ENCODE results near the gene NRXN3. TPM values are rescaled to one million over a fixed set of nuclear protein-coding genes. Genes with fewer than 3 reads are reported as not detected.

NRXN3 gene
- total and polyA plus RNA-seq, 2 experiments from 2014 or later: 1.0 to 1.8 TPM

DNA sequence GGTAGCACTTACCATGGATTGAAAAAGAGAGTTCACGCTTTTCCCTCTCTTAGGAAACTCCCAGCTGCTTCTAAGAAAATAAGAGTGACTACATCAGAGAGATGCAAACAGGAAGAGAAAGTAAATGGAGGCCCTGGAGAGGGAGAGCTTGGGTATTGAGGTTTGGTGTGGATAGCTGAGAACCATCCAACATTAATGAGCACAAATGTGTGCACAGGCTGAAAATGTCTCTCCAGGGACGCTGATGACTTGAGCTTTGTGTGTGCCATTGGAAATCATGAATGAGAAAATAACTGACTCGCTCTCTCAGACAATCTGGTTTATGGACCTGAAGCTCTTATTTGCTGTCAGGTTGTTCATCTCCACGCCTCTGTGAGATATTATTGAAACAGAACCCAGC, 318.8 kb downstream of the NRXN3 start:
- Histone ChIP-seq H3K9me2 (ENCODE audit: insufficient read depth) (no peaks in the 10 kb centered on the region), H2AFZ (no peak overlapping the region), H3K27me3 (ENCODE audit: insufficient read depth) (no peaks in the 10 kb centered on the region), H3K27ac (ENCODE audit: low read depth) (no peak overlapping the region), H3K4me1 (ENCODE audit: insufficient read depth) (peaks cover 4% of the 10 kb centered on the region; the same call in 1 of the 2 replicates), H3K79me2 (replicated peaks; ENCODE audit: insufficient read depth) (no peaks in the 10 kb centered on the region), H3K4me3 (no peak overlapping the region), H3K36me3 (ENCODE audit: insufficient read depth) (no peaks in the 10 kb centered on the region), H4K20me1 (replicated peaks; ENCODE audit: insufficient read depth) (no peaks in the 10 kb centered on the region), H3K4me2 (no peak overlapping the region), H3F3A (replicated peaks; ENCODE audit: low read depth) (no peaks in the 10 kb centered on the region)
- Mint-ChIP-seq H3K27ac (no peak overlapping the region), H3K27me3 (ENCODE audit: insufficient read depth, low read depth, poor library complexity) (peaks cover 6% of the 10 kb centered on the region), H3K9me3 (no peaks in the 10 kb centered on the region), H3K4me1 (peaks cover 31% of the 10 kb centered on the region), H3K36me3 (ENCODE audit: low read depth) (no peaks in the 10 kb centered on the region), H3K4me3 (no peak overlapping the region)
- no peak for ATAC-seq
- DNase-seq (ENCODE audit: low spot score): no peak
- TF ChIP-seq NANOG (IDR thresholded peaks at IDR 0.05; ENCODE audit: borderline replicate concordance) (no peak), EZH2 (IDR thresholded peaks at IDR 0.05; ENCODE audit: low read depth, unreplicated experiment) (no peak), EZH2phosphoT487 (IDR thresholded peaks at IDR 0.05; ENCODE audit: unreplicated experiment) (no peak), JUNB (IDR thresholded peaks at IDR 0.05; ENCODE audit: unreplicated experiment) (no peak), CREB1 (CRISPR knock-in tag; IDR thresholded peaks at IDR 0.05; ENCODE audit: low read depth) (no peak), ZNF114 (CRISPR knock-in tag; IDR thresholded peaks at IDR 0.05) (no peak), ZNF331 (CRISPR knock-in tag; IDR thresholded peaks at IDR 0.05; ENCODE audit: low read depth) (no peak), POLR2AphosphoS5 (IDR thresholded peaks at IDR 0.05; ENCODE audit: low read depth) (no peak), STAT1 (IDR thresholded peaks at IDR 0.05; ENCODE audit: unreplicated experiment) (no peak)
- TF ChIP-seq, protein P1, sequence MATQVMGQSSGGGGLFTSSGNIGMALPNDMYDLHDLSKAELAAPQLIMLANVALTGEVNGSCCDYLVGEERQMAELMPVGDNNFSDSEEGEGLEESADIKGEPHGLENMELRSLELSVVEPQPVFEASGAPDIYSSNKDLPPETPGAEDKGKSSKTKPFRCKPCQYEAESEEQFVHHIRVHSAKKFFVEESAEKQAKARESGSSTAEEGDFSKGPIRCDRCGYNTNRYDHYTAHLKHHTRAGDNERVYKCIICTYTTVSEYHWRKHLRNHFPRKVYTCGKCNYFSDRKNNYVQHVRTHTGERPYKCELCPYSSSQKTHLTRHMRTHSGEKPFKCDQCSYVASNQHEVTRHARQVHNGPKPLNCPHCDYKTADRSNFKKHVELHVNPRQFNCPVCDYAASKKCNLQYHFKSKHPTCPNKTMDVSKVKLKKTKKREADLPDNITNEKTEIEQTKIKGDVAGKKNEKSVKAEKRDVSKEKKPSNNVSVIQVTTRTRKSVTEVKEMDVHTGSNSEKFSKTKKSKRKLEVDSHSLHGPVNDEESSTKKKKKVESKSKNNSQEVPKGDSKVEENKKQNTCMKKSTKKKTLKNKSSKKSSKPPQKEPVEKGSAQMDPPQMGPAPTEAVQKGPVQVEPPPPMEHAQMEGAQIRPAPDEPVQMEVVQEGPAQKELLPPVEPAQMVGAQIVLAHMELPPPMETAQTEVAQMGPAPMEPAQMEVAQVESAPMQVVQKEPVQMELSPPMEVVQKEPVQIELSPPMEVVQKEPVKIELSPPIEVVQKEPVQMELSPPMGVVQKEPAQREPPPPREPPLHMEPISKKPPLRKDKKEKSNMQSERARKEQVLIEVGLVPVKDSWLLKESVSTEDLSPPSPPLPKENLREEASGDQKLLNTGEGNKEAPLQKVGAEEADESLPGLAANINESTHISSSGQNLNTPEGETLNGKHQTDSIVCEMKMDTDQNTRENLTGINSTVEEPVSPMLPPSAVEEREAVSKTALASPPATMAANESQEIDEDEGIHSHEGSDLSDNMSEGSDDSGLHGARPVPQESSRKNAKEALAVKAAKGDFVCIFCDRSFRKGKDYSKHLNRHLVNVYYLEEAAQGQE (IDR thresholded peaks at IDR 0.05; ENCODE audit: unreplicated experiment): no peak
- TF ChIP-seq, protein P2, sequence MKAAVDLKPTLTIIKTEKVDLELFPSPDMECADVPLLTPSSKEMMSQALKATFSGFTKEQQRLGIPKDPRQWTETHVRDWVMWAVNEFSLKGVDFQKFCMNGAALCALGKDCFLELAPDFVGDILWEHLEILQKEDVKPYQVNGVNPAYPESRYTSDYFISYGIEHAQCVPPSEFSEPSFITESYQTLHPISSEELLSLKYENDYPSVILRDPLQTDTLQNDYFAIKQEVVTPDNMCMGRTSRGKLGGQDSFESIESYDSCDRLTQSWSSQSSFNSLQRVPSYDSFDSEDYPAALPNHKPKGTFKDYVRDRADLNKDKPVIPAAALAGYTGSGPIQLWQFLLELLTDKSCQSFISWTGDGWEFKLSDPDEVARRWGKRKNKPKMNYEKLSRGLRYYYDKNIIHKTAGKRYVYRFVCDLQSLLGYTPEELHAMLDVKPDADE (IDR thresholded peaks at IDR 0.05): no peak
- TF ChIP-seq, protein P3, sequence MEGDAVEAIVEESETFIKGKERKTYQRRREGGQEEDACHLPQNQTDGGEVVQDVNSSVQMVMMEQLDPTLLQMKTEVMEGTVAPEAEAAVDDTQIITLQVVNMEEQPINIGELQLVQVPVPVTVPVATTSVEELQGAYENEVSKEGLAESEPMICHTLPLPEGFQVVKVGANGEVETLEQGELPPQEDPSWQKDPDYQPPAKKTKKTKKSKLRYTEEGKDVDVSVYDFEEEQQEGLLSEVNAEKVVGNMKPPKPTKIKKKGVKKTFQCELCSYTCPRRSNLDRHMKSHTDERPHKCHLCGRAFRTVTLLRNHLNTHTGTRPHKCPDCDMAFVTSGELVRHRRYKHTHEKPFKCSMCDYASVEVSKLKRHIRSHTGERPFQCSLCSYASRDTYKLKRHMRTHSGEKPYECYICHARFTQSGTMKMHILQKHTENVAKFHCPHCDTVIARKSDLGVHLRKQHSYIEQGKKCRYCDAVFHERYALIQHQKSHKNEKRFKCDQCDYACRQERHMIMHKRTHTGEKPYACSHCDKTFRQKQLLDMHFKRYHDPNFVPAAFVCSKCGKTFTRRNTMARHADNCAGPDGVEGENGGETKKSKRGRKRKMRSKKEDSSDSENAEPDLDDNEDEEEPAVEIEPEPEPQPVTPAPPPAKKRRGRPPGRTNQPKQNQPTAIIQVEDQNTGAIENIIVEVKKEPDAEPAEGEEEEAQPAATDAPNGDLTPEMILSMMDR (conservative IDR thresholded peaks at IDR 0.05; ENCODE audit: low read depth in 2 of 2): no peak
- TF ChIP-seq, protein P4, sequence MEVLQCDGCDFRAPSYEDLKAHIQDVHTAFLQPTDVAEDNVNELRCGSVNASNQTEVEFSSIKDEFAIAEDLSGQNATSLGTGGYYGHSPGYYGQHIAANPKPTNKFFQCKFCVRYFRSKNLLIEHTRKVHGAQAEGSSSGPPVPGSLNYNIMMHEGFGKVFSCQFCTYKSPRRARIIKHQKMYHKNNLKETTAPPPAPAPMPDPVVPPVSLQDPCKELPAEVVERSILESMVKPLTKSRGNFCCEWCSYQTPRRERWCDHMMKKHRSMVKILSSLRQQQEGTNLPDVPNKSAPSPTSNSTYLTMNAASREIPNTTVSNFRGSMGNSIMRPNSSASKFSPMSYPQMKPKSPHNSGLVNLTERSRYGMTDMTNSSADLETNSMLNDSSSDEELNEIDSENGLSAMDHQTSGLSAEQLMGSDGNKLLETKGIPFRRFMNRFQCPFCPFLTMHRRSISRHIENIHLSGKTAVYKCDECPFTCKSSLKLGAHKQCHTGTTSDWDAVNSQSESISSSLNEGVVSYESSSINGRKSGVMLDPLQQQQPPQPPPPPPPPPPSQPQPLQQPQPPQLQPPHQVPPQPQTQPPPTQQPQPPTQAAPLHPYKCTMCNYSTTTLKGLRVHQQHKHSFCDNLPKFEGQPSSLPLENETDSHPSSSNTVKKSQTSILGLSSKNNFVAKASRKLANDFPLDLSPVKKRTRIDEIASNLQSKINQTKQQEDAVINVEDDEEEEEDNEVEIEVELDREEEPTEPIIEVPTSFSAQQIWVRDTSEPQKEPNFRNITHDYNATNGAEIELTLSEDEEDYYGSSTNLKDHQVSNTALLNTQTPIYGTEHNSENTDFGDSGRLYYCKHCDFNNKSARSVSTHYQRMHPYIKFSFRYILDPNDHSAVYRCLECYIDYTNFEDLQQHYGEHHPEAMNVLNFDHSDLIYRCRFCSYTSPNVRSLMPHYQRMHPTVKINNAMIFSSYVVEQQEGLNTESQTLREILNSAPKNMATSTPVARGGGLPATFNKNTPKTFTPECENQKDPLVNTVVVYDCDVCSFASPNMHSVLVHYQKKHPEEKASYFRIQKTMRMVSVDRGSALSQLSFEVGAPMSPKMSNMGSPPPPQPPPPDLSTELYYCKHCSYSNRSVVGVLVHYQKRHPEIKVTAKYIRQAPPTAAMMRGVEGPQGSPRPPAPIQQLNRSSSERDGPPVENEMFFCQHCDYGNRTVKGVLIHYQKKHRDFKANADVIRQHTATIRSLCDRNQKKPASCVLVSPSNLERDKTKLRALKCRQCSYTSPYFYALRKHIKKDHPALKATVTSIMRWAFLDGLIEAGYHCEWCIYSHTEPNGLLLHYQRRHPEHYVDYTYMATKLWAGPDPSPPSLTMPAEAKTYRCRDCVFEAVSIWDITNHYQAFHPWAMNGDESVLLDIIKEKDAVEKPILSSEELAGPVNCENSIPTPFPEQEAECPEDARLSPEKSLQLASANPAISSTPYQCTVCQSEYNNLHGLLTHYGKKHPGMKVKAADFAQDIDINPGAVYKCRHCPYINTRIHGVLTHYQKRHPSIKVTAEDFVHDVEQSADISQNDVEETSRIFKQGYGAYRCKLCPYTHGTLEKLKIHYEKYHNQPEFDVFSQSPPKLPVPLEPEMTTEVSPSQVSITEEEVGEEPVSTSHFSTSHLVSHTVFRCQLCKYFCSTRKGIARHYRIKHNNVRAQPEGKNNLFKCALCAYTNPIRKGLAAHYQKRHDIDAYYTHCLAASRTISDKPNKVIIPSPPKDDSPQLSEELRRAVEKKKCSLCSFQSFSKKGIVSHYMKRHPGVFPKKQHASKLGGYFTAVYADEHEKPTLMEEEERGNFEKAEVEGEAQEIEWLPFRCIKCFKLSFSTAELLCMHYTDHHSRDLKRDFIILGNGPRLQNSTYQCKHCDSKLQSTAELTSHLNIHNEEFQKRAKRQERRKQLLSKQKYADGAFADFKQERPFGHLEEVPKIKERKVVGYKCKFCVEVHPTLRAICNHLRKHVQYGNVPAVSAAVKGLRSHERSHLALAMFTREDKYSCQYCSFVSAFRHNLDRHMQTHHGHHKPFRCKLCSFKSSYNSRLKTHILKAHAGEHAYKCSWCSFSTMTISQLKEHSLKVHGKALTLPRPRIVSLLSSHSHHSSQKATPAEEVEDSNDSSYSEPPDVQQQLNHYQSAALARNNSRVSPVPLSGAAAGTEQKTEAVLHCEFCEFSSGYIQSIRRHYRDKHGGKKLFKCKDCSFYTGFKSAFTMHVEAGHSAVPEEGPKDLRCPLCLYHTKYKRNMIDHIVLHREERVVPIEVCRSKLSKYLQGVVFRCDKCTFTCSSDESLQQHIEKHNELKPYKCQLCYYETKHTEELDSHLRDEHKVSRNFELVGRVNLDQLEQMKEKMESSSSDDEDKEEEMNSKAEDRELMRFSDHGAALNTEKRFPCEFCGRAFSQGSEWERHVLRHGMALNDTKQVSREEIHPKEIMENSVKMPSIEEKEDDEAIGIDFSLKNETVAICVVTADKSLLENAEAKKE (CRISPR knock-in tag; IDR thresholded peaks at IDR 0.05): no peak

All from GM23338 (cell line).